HG03045 (cell line): Measurements from ENCODE around the gene C16orf74.

Source experiments
- ATAC-seq: cut with Tn5 transposase; IDR thresholded peaks from one replicate; pipeline ENCODE4 v1.9.1; 2021; ENCODE audit warnings: mild to moderate bottlenecking, moderate library complexity; ENCODE audit not compliant: unreplicated experiment

C16orf74 gene

GRCh38 chr16:85719605-85720301 lies 31.1 kb downstream of the C16orf74 start:
- no peak for ATAC-seq

- ATAC-seq: no peak
Observed at GRCh38 chr16:85718682-85719081, 32.2 kb downstream of the C16orf74 start.

GRCh38 chr16:85718153-85718477 lies 32.8 kb downstream of the C16orf74 start:
- ATAC-seq: no peak

GRCh38 chr16:85717393-85718152 lies 33.3 kb downstream of the C16orf74 start:
- ATAC-seq: no peak

GRCh38 chr16:85716680-85717038 lies 34.2 kb downstream of the C16orf74 start:
- no peak for ATAC-seq

- ATAC-seq: no peak
Observed at GRCh38 chr16:85716022-85716679, 34.7 kb downstream of the C16orf74 start.

- ATAC-seq: no peak
Observed at GRCh38 chr16:85715169-85716021, 35.5 kb downstream of the C16orf74 start.

GRCh38 chr16:85712801-85713200 lies 38.1 kb downstream of the C16orf74 start:
- no peak for ATAC-seq

GRCh38 chr16:85711982-85712587 lies 38.8 kb downstream of the C16orf74 start:
- no peak for ATAC-seq

- ATAC-seq: no peak
Observed at GRCh38 chr16:85710732-85711131, 40.2 kb downstream of the C16orf74 start.

- ATAC-seq: no peak
Observed at GRCh38 chr16:85709766-85710585, 40.9 kb downstream of the C16orf74 start.

- no peak for ATAC-seq
Observed at GRCh38 chr16:85708338-85708737, 42.6 kb downstream of the C16orf74 start.

GRCh38 chr16:85707528-85708095 lies 43.3 kb downstream of the C16orf74 start:
- no peak for ATAC-seq

- no peak for ATAC-seq
Observed at GRCh38 chr16:85706449-85707034, 44.4 kb downstream of the C16orf74 start.

- ATAC-seq: no peak
Observed at GRCh38 chr16:85704900-85705846, 45.7 kb downstream of the C16orf74 start.

- no peak for ATAC-seq
Observed at GRCh38 chr16:85704011-85704410, 46.9 kb downstream of the C16orf74 start.

GRCh38 chr16:85699628-85700027 lies 51.3 kb downstream of the C16orf74 start:
- no peak for ATAC-seq

GRCh38 chr16:85698935-85699558 lies 51.8 kb downstream of the C16orf74 start:
- no peak for ATAC-seq
